OCI-LY7 (cell line): Measurements from ENCODE around the gene CD46. TPM values are rescaled to one million over a fixed set of nuclear protein-coding genes. Genes with fewer than 3 reads are reported as not detected.

Experiments
- BruUV-seq: library from RNA; stranded (reverse); fragments of 400-500 nt; replicated peaks from 2 replicates; lab custom pipeline; 2021; lab: Mats Ljungman, UMichigan
- CTCF ChIA-PET: fragments of 300-600 bp; sonication (Branson Sonifier 250); formaldehyde crosslinking; loops from one replicate; lab custom pipeline; 2022; ENCODE audit warnings: antibody characterized with exemption; ENCODE audit not compliant: unreplicated experiment; lab: Charles Lee
- POLR2A ChIA-PET: fragments of 300-600 bp; sonication (Branson Sonifier 250); formaldehyde crosslinking; loops from one replicate; lab custom pipeline; 2022; ENCODE audit warnings: antibody characterized with exemption; lab: Charles Lee
- DNase-seq: peaks from one replicate; pipeline ENCODE4 v3.0.0-alpha.2; 2015; ENCODE audit warnings: low spot score
- H2AFZ ChIP-seq: fragments of 200-600 bp; sonication (generic), shearing (Covaris generic); 2 replicates; pipeline ENCODE4 v1.6.1; 2014; ENCODE audit warnings: mild to moderate bottlenecking, antibody characterized with exemption, low read length, moderate library complexity
- H3K27ac ChIP-seq: fragments of 200-600 bp; sonication (generic); 2 replicates; pipeline ENCODE4 v1.5.1; 2014; ENCODE audit warnings: mixed run types, low read depth, mild to moderate bottlenecking, moderate library complexity, low read length, inconsistent platforms; ENCODE audit not compliant: poor library complexity, severe bottlenecking
- H3K36me3 ChIP-seq: fragments of 200-600 bp; sonication (generic); 2 replicates; pipeline ENCODE4 v1.6.1; 2014; ENCODE audit warnings: mild to moderate bottlenecking, antibody characterized with exemption, low read length, moderate library complexity, mixed read lengths; ENCODE audit not compliant: insufficient read depth
- H3K4me1 ChIP-seq: fragments of 200-600 bp; sonication (generic); 2 replicates; pipeline ENCODE4 v1.5.1; 2014; ENCODE audit warnings: mild to moderate bottlenecking, low read length; ENCODE audit not compliant: insufficient read depth, poor library complexity, severe bottlenecking
- H3K4me2 ChIP-seq: fragments of 200-600 bp; sonication (generic); 2 replicates; pipeline ENCODE4 v1.6.1; 2014; ENCODE audit warnings: mild to moderate bottlenecking, low read length
- H3K4me3 ChIP-seq: fragments of 200-600 bp; sonication (generic); 2 replicates; pipeline ENCODE4 v1.5.1; 2014; ENCODE audit warnings: mild to moderate bottlenecking, low read depth, low read length; ENCODE audit not compliant: poor library complexity, severe bottlenecking
- H3K79me2 ChIP-seq: fragments of 200-600 bp; sonication (generic); 2 replicates; pipeline ENCODE4 v1.6.1; 2016; ENCODE audit warnings: low read depth, mild to moderate bottlenecking, low read length, moderate library complexity, mixed read lengths; ENCODE audit not compliant: insufficient read depth
- H3K9me2 ChIP-seq: fragments of 200-600 bp; sonication (generic); 2 replicates; pipeline ENCODE4 v1.6.1; 2016; ENCODE audit warnings: mild to moderate bottlenecking, low read length, mixed read lengths; ENCODE audit not compliant: insufficient read depth
- H3K9me3 ChIP-seq: fragments of 200-600 bp; sonication (generic); 2 replicates; pipeline ENCODE4 v1.6.1; 2014; ENCODE audit warnings: mild to moderate bottlenecking, mixed run types, low read length, mixed read lengths
- H4K20me1 ChIP-seq: fragments of 200-600 bp; sonication (generic); 2 replicates; pipeline ENCODE4 v1.6.1; 2014; ENCODE audit warnings: mild to moderate bottlenecking, antibody characterized with exemption, low read length, moderate library complexity, mixed read lengths; ENCODE audit not compliant: insufficient read depth
- CTCF ChIP-seq: fragments of 200-600 bp; sonication (generic); conservative IDR thresholded peaks from 2 replicates; pipeline ENCODE4 v1.5.1; 2014; ENCODE audit warnings: mild to moderate bottlenecking, antibody characterized with exemption, low read length, moderate library complexity, mixed read lengths
- EZH2phosphoT487 ChIP-seq: fragments of 200-600 bp; sonication (generic); IDR thresholded peaks from 2 replicates; pipeline ENCODE4 v1.6.1; 2018; ENCODE audit warnings: low read depth, borderline replicate concordance, mild to moderate bottlenecking, mixed run types, antibody characterized with exemption, low read length, moderate library complexity, mixed read lengths
- intact Hi-C: fragments of 100-400 bp; cut with micrococcal nuclease; formaldehyde crosslinking; loops from one replicate; pipeline ENCODE4 v1.10.0; 2022; ENCODE audit not compliant: unreplicated experiment
- total RNA-seq, 2 experiments: library from RNA; depleted of rRNA in 1 of 2; stranded (reverse); fragments of >200 nt in 1 of 2; shearing (Covaris generic) in 1 of 2; gene quantifications; 2 replicates each; pipeline ENCODE4 v1.2.3, GENCODE V29; 2014 to 2022

The CD46 gene
- total RNA-seq, 2 experiments from 2014 or later: 83.2 to 83.8 TPM

- no peak overlapping the region for H3K4me3 ChIP-seq
- DNase-seq: no peak
- H3K9me3 ChIP-seq: no peaks in the 10 kb centered on the region
- no peaks in the 10 kb centered on the region for H3K79me2 ChIP-seq
- H3K4me1 ChIP-seq: no peaks in the 10 kb centered on the region
- peaks cover 27% of the 10 kb centered on the region for H3K36me3 ChIP-seq
- H4K20me1 ChIP-seq: no peaks in the 10 kb centered on the region
- ChIA-PET POLR2A (no interaction called here), CTCF (no interaction called here)
- no peak for TF ChIP-seq EZH2phosphoT487
- TF ChIP-seq CTCF: no peak
- intact Hi-C loops: loop anchor here (5.0 kb wide), 1 partner anchor 149 kb away; no protein-coding TSS in a partner anchor
- BruUV-seq: no TSS peak
- no peak overlapping the region for H3K4me2 ChIP-seq
- H2AFZ ChIP-seq: no peak overlapping the region
- H3K27ac ChIP-seq: no peak overlapping the region
- H3K9me2 ChIP-seq: no peaks in the 10 kb centered on the region
These were observed 61.6 kb downstream of the CD46 start for GRCh38 chr1:207813512-207813881.

- no TSS peak for BruUV-seq
- Histone ChIP-seq H3K4me1 (no peaks in the 10 kb centered on the region), H4K20me1 (no peaks in the 10 kb centered on the region), H3K27ac (no peak overlapping the region), H3K4me2 (no peak overlapping the region), H3K79me2 (no peaks in the 10 kb centered on the region), H3K36me3 (peaks cover 23% of the 10 kb centered on the region), H3K9me2 (no peaks in the 10 kb centered on the region), H3K9me3 (no peaks in the 10 kb centered on the region), H2AFZ (no peak overlapping the region), H3K4me3 (no peak overlapping the region)
- DNase-seq: no peak
- ChIA-PET POLR2A (no interaction called here), CTCF (no interaction called here)
- intact Hi-C loops: loop anchor here (5.0 kb wide), 1 partner anchor 148 kb away; no protein-coding TSS in a partner anchor
- no peak for TF ChIP-seq CTCF
- no peak for TF ChIP-seq EZH2phosphoT487
These were observed 62.1 kb downstream of the CD46 start for GRCh38 chr1:207813946-207814345.

GRCh38 chr1:207814469-207814868 lies 62.6 kb downstream of the CD46 start:
- BruUV-seq: no TSS peak
- Histone ChIP-seq H3K27ac (no peak overlapping the region), H4K20me1 (no peaks in the 10 kb centered on the region), H3K4me1 (no peaks in the 10 kb centered on the region), H2AFZ (no peak overlapping the region), H3K79me2 (no peaks in the 10 kb centered on the region), H3K4me2 (no peak overlapping the region), H3K9me2 (no peaks in the 10 kb centered on the region), H3K36me3 (peaks cover 21% of the 10 kb centered on the region), H3K4me3 (no peak overlapping the region), H3K9me3 (no peaks in the 10 kb centered on the region)
- ChIA-PET POLR2A (no interaction called here), CTCF (no interaction called here)
- intact Hi-C loops: loop anchor here (5.0 kb wide), 1 partner anchor 148 kb away; no protein-coding TSS in a partner anchor
- TF ChIP-seq CTCF: no peak
- TF ChIP-seq EZH2phosphoT487: no peak
- DNase-seq: no peak
